Measurements from ENCODE around the gene CTAGE9.

GRCh38 chr6:131731224-131731623, 20.4 kb upstream of the CTAGE9 start:
- no peak for TF ChIP-seq CTCF (conservative IDR thresholded peaks at IDR 0.05; ENCODE audit: low read length)
- no peak for TF ChIP-seq EZH2phosphoT487 (IDR thresholded peaks at IDR 0.05; ENCODE audit: borderline replicate concordance, low read depth, low read length)
